Caki2 (cell line): ENCODE results near the gene CHRM1. TPM values are rescaled to one million over a fixed set of nuclear protein-coding genes. Genes with fewer than 3 reads are reported as not detected.
"Not testable (repeated sequence)": the region's sequence is repeated elsewhere in the genome, so short reads cannot be mapped to it uniquely, and the experiment has no call there.

Experiments used
- DNase-seq: peaks from one replicate; pipeline ENCODE4 v3.0.0-alpha.2; 2015; ENCODE audit warnings: low read depth
- in situ Hi-C: cut with HindIII; loops from 2 replicates; pipeline ENCODE4 v1.10.0; 2016; ENCODE audit warnings: low sequenced_read_pairs, low pct_unique_long_range_greater_than_20kb, mixed read lengths
- total RNA-seq: library from RNA; depleted of rRNA; stranded (reverse); fragments of >200 nt; shearing (Covaris generic); gene quantifications from 2 replicates; pipeline ENCODE4 v1.2.3, GENCODE V29; 2014; ENCODE audit warnings: low replicate concordance; rRNA removed

Gene CHRM1
- total RNA-seq = not detected in 2 replicates

- in situ Hi-C loops = no loop called here
- DNase-seq = no peak
These were observed at the start of gene CHRM1 for GRCh38 chr11:62921201-62921572. Gene CHRM1 (minus strand): TSS chr11:62921363. CDS start chr11:62911100, 10,263 bp downstream.

- in situ Hi-C loops = no loop called here
- no peak for DNase-seq
These were observed 44.4 kb upstream of the CHRM1 start for GRCh38 chr11:62965574-62965973.

GRCh38 chr11:62962391-62962790, 41.2 kb upstream of the CHRM1 start:
- in situ Hi-C loops = no loop called here
- DNase-seq = no peak

- no peak for DNase-seq
- in situ Hi-C loops = no loop called here
These were observed 39.9 kb upstream of the CHRM1 start for GRCh38 chr11:62961017-62961570.

GRCh38 chr11:62959422-62959980, 38.3 kb upstream of the CHRM1 start:
- in situ Hi-C loops = no loop called here
- no peak for DNase-seq

GRCh38 chr11:62958547-62959421, 37.6 kb upstream of the CHRM1 start:
- no peak for DNase-seq
- in situ Hi-C loops = no loop called here

GRCh38 chr11:62957147-62957546, 36.0 kb upstream of the CHRM1 start:
- in situ Hi-C loops = no loop called here
- DNase-seq = no peak

GRCh38 chr11:62954478-62954877, 33.3 kb upstream of the CHRM1 start:
- in situ Hi-C loops = no loop called here
- no peak for DNase-seq

GRCh38 chr11:62953811-62954210, 32.6 kb upstream of the CHRM1 start:
- in situ Hi-C loops = no loop called here
- DNase-seq = no peak

GRCh38 chr11:62948765-62949320, 27.7 kb upstream of the CHRM1 start:
- in situ Hi-C loops = no loop called here
- DNase-seq = no peak

- in situ Hi-C loops = not testable (repeated sequence)
These were observed 24.4 kb upstream of the CHRM1 start for GRCh38 chr11:62945538-62945937.

GRCh38 chr11:62937528-62937927, 16.4 kb upstream of the CHRM1 start:
- DNase-seq, in situ Hi-C loops: not testable (repeated sequence)

More at GRCh38 chr11:62945538-62945937, 24.4 kb upstream of the CHRM1 start:
- DNase-seq = not testable (repeated sequence)

GRCh38 chr11:62934496-62934785, 13.3 kb upstream of the CHRM1 start:
- in situ Hi-C loops = no loop called here

GRCh38 chr11:62933750-62934495, 12.8 kb upstream of the CHRM1 start:
- no peak for DNase-seq
- in situ Hi-C loops = no loop called here

More at GRCh38 chr11:62934496-62934785, 13.3 kb upstream of the CHRM1 start:
- DNase-seq = no peak

GRCh38 chr11:62933285-62933684, 12.1 kb upstream of the CHRM1 start:
- in situ Hi-C loops = no loop called here
- DNase-seq = no peak

- no peak for DNase-seq
- in situ Hi-C loops = no loop called here
These were observed 10.5 kb upstream of the CHRM1 start for GRCh38 chr11:62931499-62932278.

GRCh38 chr11:62930666-62931065, 9.5 kb upstream of the CHRM1 start:
- in situ Hi-C loops = no loop called here
- no peak for DNase-seq

GRCh38 chr11:62930157-62930556, 9.0 kb upstream of the CHRM1 start:
- DNase-seq = no peak
- in situ Hi-C loops = no loop called here
